ENCODE data around the gene NUTM2D. TPM values are rescaled to one million over a fixed set of nuclear protein-coding genes. Genes with fewer than 3 reads are reported as not detected.
"Not testable (repeated sequence)": the region's sequence is repeated elsewhere in the genome, so short reads cannot be mapped to it uniquely, and the experiment has no call there.

Gene NUTM2D
- total and polyA plus RNA-seq, 2 donors (not counting 3 experiments of a cell fraction or from before 2014, with no cell fraction given): 1.3 to 1.4 TPM

GRCh38 chr10:87374091-87374490, 16.5 kb downstream of the NUTM2D start:
- H3K4me3 ChIP-seq (replicated peaks in 1 of 3; ENCODE audit: insufficient read depth in 1 of 3, low read depth in 1 of 3, low read length in 3 of 3); BruUV-seq (replicated peaks); H3K4me2 ChIP-seq (ENCODE audit: insufficient read depth, low read length); H2AFZ ChIP-seq (ENCODE audit: low read depth, low read length); H3K9me3 ChIP-seq (replicated peaks; ENCODE audit: control insufficient read depth, insufficient read depth, low read length); H3K9me1 ChIP-seq (replicated peaks; ENCODE audit: control insufficient read depth, extremely low read depth, insufficient read depth, low read length); DNase-seq (ENCODE audit: low read depth, low spot score); dilution Hi-C loops (cut with MboI; ENCODE audit: extremely low pct_ligation_motif_present, low sequenced_read_pairs); FAIRE-seq; H3K79me2 ChIP-seq (ENCODE audit: control insufficient read depth, insufficient read depth, low read length); intact Hi-C loops (cut with micrococcal nuclease); H3K36me3 ChIP-seq (ENCODE audit: control insufficient read depth in 2 of 2, extremely low read depth in 1 of 2, insufficient read depth in 2 of 2, low read length in 2 of 2); H3K27ac ChIP-seq (ENCODE audit: insufficient read depth, low read depth, low read length); CTCF ChIA-PET; H3K27me3 ChIP-seq (ENCODE audit: control insufficient read depth in 2 of 2, insufficient read depth in 2 of 2, low read length in 2 of 2); H3K9ac ChIP-seq (replicated peaks; ENCODE audit: extremely low read depth, insufficient read depth, low read length); H3K4me1 ChIP-seq (ENCODE audit: control insufficient read depth, extremely low read depth, insufficient read depth, low read length); POLR2A ChIA-PET; H4K20me1 ChIP-seq (replicated peaks; ENCODE audit: control insufficient read depth, extremely low read depth, insufficient read depth, low read length): not testable (repeated sequence)
- peak; percentile 14 for TF ChIP-seq FOS (IDR thresholded peaks at IDR 0.05; ENCODE audit: borderline replicate concordance, insufficient read depth, low read length)

GRCh38 chr10:87379115-87379514, 21.6 kb downstream of the NUTM2D start:
- H3K9me1 ChIP-seq (replicated peaks; ENCODE audit: control insufficient read depth, extremely low read depth, insufficient read depth, low read length); BruUV-seq (replicated peaks); FAIRE-seq; H3K27ac ChIP-seq (ENCODE audit: insufficient read depth, low read depth, low read length); H3K4me3 ChIP-seq (replicated peaks in 1 of 3; ENCODE audit: insufficient read depth in 1 of 3, low read depth in 1 of 3, low read length in 3 of 3); H3K79me2 ChIP-seq (ENCODE audit: control insufficient read depth, insufficient read depth, low read length); DNase-seq (ENCODE audit: low read depth, low spot score); H3K4me1 ChIP-seq (ENCODE audit: control insufficient read depth, extremely low read depth, insufficient read depth, low read length); H2AFZ ChIP-seq (ENCODE audit: low read depth, low read length); H3K27me3 ChIP-seq (ENCODE audit: control insufficient read depth in 2 of 2, insufficient read depth in 2 of 2, low read length in 2 of 2); dilution Hi-C loops (cut with MboI; ENCODE audit: extremely low pct_ligation_motif_present, low sequenced_read_pairs); H3K36me3 ChIP-seq (ENCODE audit: control insufficient read depth in 2 of 2, extremely low read depth in 1 of 2, insufficient read depth in 2 of 2, low read length in 2 of 2); H3K4me2 ChIP-seq (ENCODE audit: insufficient read depth, low read length); CTCF ChIA-PET; intact Hi-C loops (cut with micrococcal nuclease); H3K9ac ChIP-seq (replicated peaks; ENCODE audit: extremely low read depth, insufficient read depth, low read length); POLR2A ChIA-PET; H3K9me3 ChIP-seq (replicated peaks; ENCODE audit: control insufficient read depth, insufficient read depth, low read length); H4K20me1 ChIP-seq (replicated peaks; ENCODE audit: control insufficient read depth, extremely low read depth, insufficient read depth, low read length): not testable (repeated sequence)

All from endothelial cell of umbilical vein (primary cell).